NCI-H2029 treated with DMSO at 0.1 percent for 48 hours (cell line): ENCODE results near the gene GCH1.
"Not testable (repeated sequence)": the region's sequence is repeated elsewhere in the genome, so short reads cannot be mapped to it uniquely, and the experiment has no call there.

Experiments
- DNase-seq: peaks from one replicate; lab custom pipeline; 2025; lab: John Stamatoyannopoulos, UW

The GCH1 gene, protein sequence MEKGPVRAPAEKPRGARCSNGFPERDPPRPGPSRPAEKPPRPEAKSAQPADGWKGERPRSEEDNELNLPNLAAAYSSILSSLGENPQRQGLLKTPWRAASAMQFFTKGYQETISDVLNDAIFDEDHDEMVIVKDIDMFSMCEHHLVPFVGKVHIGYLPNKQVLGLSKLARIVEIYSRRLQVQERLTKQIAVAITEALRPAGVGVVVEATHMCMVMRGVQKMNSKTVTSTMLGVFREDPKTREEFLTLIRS

DNA sequence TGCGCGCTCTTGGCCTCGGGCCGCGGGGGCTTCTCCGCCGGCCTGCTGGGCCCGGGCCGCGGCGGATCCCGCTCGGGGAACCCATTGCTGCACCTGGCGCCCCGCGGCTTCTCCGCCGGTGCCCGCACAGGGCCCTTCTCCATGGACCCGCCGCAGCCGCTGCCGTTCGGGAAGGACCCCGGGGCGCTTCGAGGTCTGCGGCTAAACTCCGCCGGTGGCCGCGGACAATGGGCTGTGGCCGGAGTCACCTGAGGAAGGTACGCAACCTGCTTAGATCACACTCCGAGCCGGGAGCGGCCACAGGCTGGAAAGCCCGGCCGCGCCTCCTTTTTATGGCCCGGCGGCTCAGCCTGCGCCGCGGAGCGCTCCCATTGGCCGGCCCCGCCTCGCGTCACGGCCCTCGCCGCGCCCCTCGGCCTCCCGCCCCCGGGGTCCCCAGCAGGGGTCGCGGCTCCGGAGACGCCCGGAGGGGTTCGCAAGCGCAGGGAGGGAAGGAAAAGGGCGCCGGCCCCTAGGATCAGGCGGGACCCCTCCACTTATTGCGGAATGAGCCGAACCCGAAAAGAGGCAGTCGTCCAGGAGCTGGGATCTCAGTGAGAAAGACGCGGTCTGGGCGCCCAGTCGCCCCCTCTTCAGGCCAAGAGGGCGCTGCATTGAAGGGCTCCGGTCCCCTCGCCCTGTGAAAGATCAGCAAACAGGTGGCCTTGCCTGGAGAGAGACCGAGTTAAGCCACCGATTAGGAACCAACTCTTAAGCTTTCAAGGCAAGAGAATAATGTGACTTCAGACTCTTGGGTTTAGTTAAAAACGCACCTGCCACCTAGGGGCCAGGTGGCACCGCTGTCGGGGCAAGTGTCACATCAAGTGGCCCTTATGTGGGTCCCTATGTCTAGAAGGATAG lies at the start of gene GCH1:
Gene GCH1, minus strand, starts transcription at position 306 of the 900 bp plus-strand sequence. Its CDS starts 163 bp downstream, at position 143.
- DNase-seq, result peak; percentile 65

DNA sequence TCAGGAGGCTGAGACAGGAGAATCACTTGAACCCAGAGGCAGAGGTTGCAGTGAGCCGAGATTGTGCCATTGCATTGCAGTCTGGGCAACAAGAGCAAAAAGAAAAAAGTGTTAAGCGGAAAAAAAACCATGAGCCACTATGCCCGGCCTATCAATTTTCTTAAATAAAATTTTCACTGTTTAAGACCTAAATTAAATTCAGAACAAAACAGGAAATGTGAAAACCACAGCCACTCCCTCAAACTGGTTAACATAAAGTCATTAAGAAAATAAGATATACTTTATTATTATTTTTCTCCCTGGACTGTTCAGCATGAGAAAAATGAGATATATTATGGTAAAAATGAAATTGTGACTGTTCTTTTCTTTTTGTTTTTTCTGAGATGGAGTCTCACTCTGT lies 44.6 kb upstream of the GCH1 start:
- no peak for DNase-seq

DNA sequence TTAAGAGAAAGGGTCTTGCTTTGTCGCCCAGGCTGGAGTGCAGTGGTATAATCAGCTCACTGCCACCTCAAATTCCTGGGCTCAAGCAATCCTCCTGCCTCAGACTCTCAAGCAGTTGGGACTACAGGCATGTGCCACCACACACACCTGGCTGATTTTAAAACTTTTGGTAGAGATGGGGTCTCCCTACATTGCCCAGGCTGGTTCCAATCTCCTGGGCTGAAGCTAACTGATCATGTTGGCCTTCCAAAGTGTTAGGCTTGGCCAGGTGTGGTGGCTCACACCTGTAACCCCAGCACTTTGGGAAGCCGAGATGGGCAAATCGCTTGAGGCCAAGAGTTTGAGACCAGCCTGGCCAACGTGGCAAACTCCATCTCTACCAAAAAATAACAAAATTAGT lies 43.9 kb upstream of the GCH1 start:
- no peak for DNase-seq

DNA sequence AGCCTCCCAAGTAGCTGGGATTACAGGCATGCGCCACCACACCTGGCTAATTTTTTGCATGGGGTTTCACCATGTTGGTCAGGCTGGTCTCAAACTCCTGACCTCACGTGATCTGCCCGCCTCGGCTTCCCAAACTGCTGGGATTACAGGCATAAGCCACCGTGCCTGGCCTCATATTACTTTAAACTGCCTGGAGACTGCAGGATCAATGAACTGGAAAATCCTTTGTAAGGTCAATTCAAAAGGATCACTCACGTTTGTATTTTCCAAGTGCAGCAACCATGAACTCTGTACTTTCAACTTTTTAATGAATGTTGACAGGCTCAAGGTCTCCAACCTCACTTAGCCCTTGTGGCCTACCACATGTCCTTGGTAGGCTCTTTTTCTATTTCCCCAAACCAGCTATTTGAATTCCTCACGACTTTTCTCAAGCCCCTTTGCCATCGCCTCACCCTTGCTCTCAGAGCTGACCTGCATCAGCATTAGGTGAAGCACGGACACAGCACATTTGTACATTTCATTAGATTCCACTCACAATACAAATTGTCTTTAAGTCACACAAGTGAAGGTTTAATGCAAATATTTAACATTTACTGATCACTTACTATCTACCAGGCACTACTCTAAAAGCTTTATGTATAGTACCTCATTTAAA lies 42.2 kb upstream of the GCH1 start:
- DNase-seq, result no peak

DNA sequence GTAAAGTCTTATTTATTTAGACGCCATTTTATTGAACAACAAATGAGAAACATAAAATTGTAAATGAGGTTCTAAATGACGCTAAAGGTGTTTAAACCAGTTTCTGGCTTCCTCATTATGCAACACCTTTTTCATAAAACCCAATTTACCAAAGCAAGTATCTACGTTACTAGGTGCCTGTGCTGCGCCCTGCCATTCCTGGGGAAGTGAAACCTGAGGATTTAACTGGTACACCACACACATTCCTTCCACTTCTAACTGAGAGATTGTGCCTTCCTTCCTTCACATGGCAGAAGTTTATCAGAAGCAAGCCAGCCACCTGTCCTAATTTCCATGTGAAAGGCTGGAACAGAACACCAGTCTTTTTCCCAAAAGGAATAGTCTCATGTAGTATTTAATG lies 40.3 kb upstream of the GCH1 start:
- DNase-seq, result no peak

DNA sequence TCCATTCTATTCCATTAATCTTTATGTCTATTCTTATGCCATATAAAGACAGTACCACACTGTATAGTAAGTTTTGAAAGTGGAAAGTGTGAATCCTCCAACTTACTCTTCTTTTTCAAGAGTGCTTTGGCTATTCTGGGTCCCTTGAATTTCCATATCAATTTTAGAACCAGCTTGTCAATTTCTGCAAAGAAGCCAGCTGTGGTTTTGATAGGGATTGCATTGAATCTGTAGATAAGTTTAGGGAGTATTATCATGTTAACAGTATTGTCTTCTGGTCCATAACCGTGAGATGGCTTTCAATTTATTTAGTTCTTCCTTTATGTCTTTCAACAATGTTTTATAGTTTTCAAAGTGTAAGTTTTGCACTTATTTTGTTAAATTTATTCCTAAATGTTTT lies 34.2 kb upstream of the GCH1 start:
- no peak for DNase-seq

DNA sequence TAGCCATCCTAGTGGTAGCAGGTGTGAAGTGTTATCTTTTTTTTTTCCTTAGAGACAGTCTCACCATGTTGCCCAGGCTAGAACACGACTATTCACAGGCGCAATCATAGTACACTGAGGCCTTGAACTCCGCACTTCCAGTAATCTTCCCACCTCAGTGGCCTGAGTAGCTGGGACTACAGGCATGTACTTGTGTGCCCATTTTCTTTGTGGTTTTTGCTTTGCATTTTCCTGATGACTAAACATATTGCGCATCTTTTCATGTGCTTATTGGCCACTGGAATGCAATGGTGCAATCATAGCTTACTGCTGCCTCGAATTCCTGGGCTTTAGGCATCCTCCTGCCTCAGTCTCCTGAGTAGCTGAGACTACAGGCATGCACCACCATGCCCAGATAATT lies 33.3 kb upstream of the GCH1 start:
- no peak for DNase-seq

DNA sequence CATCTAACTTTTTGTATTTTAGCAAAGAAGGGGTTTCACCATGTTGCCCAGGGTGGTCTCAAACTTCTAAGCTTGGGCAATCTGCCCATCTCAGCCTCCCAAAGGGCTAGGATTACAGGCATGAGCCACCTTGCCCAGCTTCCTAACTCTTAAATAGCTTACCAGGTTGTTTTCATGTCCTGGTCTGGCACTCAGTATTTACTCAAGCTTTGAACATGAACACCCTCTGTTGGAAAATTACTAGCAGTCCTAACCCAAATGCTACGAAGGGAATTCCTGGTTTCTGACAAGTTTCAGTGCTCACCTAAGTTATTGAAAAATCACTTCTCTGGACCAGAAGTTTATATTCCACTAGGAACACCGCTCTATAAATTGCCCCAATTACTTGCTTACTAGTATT lies 32.5 kb upstream of the GCH1 start:
- DNase-seq, result no peak

DNA sequence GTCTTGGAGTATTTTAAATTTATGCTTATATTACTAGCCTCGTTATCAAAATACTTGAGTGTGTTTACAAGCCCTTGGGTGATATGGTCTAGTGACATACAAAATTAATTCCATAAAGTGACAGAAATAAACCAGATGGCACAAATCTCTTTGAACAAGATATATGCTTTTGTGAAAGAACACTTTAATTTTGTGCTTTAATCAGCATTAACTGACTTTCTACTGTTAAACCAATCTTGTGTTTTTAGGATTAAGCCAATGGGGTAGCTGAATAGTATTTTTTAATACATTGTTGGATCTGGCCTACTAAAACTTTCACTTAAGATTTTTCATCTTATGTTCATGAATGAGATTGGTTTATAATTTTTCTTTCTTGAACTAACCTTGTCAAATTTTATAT lies 30.4 kb upstream of the GCH1 start:
- no peak for DNase-seq

DNA sequence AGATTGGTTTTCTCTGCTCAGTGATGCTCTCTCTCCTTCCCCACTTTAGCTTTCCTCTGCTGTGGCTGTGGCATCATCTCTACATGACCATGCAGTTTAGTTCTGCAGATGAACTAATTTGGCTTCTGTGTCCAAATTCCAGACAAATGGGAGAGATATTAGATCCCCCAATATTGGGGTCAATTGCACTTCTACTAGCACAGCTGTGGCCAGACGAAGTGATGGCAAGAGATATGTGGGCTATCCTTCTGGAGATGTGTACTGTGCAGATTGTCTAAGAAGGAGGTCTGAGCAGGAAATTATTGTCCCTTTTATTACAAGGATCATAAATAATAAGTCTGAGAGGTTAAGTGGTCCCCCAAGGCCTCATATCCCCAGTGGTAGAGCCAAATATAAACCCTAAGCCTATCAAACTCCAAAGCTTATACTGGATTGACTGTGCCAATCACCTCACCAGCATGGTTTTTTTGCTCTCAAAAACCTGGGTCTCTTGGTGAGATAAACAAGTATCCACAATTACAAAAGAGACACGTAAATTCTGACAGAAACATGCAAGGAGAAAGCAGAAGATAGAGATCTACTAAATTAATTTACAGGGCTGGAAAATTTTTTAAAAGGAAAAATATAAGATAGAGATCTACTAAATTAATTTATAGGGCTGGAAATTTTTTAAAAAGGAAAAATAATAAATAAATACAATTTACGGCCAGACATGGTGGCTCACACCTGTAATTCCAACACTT lies 29.1 kb upstream of the GCH1 start:
- DNase-seq, result no peak

DNA sequence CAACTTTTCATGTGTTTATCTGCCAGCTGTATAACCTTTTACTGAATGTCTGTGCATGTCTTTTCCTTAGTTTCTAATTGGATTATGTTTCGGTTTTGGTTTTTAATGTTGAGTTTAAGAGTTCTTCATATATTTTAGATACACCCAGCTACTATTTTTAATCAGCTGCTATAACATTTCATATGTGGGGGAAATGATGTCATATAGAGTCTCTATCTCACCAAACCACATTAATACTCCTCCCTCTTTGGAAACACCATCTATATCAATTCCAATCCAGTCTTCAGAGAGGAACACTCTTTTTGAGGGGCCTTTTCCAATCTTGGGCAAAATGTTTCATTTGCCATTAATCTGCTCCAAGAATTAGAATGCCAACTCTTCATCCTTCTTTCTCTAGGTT lies 28.5 kb upstream of the GCH1 start:
- DNase-seq, result no peak

DNA sequence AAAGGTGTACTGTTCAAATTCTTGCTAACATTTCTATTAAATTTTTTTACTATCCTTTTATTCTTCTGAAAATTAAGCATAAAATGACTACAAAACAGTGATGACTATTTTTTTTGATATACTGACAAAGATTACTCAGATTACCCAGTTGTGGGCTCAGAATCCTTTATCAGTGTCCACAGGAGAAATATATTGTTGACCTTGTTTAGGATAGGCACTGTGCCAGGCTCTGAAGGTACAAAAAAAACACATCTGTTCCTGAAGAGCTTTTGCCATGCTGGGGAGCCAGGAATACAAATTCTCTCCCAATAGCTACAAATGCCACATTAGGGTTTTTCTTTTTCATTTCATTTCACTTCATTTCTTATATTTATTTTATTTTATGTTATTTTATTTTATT lies 26.9 kb upstream of the GCH1 start:
- DNase-seq, result peak; percentile 91

DNA sequence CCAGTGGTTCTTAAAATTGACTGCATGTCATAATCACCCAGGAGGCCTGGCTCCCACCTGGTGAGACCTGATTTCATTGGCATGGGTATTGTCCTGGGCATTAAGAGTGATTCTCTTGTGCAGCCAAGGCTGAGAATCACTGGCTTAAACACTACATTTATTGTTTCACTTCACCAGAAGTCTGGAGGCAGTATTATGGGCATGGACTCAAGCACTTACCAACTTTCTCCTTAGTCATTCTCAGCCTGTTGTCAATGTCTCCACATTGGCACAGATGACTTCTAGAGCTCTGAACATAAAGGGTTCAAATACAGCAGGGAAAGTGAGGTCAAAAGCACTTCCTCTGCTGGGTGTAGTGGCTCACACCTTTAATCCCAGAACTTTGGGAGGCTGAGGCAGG lies 25.6 kb upstream of the GCH1 start:
- DNase-seq, result no peak

DNA sequence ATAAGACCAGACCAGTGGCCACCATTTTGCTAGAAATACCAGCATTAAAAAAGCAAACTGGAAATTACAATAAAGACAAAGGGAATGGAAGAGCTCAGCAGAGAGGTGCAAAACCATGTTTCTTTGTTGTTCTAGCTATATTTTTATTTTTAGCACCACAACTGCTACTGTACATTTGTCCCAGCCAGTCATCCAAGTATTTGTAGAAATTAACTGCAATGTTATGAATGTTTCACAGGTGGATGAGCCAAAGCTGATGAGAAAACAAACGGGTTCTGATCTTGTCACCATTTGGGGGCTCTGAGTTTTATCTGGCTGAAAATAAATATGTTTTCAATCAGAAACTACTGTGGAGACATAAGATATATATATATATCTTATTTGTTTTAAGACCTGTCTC lies 24.9 kb upstream of the GCH1 start:
- no peak for DNase-seq

DNA sequence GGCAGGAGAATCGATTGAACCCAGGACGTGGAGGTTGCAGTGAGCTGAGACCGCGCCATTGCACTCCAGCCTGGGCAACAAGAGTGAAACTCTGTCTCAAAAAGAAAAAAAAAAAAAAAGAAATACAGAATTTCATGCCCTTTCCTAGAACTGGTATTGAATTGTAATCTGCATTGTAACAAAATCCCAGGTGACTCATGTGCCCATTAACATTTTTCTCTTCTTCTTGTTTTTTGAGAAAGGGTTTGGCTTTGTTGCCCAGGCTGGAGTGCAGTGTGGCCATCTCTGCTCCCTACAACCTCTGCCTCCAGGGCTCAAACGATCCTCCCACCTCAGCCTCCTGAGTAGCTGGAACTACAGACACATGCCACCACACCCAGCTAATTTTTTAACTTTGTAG lies 23.9 kb upstream of the GCH1 start:
- DNase-seq, result not testable (repeated sequence)

DNA sequence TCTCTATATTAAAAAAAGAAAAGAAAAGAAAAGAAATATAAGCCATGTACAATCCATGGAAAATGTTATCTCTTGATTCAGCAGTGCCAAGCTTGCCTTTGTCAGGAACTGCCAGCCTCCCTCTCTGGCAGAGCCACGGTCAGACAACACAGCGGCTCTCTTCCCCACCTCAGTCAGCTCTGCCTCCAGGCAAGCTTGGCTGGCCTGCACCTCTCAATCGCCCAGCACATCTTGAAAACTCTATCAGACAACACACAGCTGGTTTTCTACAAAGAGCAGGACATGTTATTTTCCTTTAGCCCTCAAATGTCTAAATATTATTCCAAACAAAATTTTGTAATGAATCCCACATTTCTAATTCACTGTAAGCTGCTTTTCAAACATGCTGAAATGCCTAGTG lies 20.0 kb upstream of the GCH1 start:
- no peak for DNase-seq

DNA sequence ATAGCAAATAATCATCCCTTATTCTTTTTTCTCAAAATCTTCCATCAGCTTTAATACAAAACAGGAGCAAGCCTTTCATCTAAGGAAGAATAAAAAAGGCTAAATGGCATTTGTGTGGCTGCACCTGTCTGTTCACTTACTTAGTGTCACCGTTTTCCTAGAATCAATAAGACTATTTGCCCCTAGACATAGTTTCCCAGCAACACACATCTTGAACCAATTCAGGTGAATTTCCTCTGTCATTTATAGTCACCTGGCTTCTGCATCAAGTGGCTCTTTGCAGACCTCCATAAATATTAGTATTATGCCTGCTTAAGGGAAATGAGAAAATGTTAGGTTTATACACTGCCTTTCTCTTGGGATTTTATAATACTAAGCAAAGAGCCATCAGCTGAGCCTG lies 17.4 kb upstream of the GCH1 start:
- DNase-seq, result peak; percentile 93

DNA sequence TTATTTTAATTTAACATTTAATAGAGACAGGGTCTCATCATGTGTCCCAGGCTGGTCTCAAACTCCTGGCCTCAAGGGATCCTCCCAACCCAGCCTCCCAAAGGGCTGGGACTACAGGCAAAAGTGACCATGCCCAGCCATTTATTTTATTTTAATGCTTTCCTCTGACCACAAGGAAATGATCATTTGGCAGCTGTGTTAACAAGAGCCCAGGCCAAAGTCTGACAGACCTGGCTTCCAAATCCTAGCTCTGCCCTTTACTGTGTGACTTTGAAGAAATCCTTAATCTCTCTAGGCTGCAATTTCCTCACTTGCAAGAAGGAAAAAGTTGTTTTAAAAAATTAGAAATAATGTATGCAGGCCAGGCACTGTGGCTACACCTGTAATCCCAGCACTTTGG lies 16.7 kb upstream of the GCH1 start:
- DNase-seq, result no peak

DNA sequence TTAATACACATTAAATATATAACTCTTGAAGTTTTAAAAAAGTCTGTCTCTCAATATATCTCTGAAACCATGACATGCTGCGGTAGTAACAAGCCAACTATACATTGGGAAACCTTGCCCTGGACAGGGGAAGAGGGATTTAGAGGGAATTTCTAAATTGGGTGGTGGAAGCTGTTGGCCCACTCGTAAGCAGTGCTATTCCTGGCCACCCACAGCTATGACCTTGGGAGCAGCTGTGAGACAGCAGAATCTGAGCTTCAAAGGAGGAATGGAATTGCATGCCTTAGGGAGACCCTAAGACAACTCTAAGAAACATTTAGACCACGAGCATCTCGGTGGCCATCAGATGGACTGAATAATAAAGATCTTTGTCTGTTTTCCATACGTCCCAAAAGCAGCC lies 15.8 kb upstream of the GCH1 start:
- DNase-seq, result no peak

DNA sequence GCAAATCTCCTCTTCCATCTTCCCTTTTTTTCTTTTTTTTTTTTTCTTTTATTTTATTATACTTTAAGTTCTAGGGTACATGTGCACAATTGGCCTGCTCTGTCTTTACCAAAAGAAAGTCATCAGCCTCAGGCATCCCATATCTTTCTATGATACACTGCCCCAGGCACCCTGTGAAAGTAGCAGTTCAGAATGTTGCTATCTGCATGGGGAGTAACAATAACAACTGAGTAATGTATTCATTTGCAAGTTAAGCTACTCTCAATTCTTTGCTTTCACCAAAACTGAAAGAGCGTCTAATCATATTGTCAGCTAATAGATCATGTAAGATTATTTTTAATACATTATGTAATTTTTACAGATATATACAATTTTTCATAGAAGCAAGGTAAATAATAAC lies 13.5 kb upstream of the GCH1 start:
- no peak for DNase-seq

DNA sequence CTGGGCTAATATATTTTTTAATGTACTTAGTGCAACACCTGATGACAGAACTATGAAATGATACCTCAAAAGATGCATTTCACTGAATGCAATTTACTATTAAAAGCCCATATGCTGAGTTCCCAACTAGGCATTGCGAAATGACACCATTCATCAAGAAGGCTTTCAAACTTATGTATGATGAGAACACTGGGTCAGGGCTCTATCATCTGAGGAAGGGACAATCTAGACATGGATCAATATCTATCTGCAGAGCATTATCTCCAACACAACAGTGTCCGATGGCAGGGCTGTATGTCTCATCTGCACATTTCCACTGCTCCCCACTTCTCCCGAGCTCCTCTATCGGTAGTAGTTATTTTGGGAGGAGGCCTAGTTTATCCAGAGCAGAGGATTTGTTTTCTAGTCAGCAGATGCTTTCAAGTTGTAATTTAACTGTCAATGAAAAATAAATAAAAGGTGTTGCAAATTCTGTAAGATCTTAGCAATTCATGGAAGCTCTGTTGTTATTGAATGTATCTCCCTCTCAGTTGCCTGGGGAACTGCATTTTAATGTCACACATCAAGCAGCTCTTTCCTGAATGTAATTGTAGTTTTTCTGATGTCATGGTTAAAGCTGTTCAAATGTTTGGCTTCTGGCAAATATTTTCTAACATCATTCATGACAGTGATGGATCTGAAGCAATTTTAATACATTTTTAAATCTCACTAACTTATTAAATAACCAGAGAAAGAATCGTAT lies 7.4 kb upstream of the GCH1 start:
- no peak for DNase-seq

DNA sequence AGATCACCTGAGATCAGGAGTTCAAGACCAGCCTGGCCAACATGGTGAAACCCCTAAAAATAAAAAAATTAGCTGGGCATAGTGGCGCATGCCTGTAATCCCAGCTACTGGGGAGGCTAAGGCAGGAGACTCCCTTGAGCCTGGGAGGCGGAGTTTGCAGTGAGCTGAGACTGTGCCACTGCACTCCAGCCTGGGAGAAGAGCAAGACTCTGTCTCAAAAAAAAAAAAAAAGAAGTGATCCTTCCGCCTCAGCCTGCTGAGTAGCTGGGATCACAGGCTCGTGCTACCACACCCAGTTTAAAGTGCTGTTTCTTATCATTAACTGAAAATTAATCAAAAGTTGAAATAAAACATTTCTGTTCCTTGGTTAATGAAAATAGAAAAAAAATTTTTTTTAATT lies 6.3 kb upstream of the GCH1 start:
- DNase-seq, result not testable (repeated sequence)
